Liver (tissue), 9 donors: ENCODE measurements around the gene GPR146. TPM values are rescaled to one million over a fixed set of nuclear protein-coding genes. Genes with fewer than 3 reads are reported as not detected.

Experiments used
- DNase-seq: peaks from one replicate; pipeline ENCODE4 v3.0.0-alpha.2; 2017; ENCODE audit warnings: low spot score
- H3K27ac ChIP-seq, 2 donors: one replicate each; pipeline ENCODE4 v1.7.0; 2013; ENCODE audit warnings: inconsistent platforms in 2 of 2, low read length in 2 of 2, control low read depth in 1 of 2, low read depth in 1 of 2, mild to moderate bottlenecking in 1 of 2
- H3K27me3 ChIP-seq, 4 donors: one replicate each; pipeline versions ENCODE4 v1.6.1 to v1.7.0; 2013; ENCODE audit warnings: low read length in 3 of 4, inconsistent platforms in 1 of 4, mild to moderate bottlenecking in 1 of 4, moderate library complexity in 1 of 4; ENCODE audit not compliant: control insufficient read depth in 4 of 4, insufficient read depth in 4 of 4
- H3K36me3 ChIP-seq, 4 donors: one replicate each; pipeline versions ENCODE4 v1.6.1 to v1.7.0; 2013; ENCODE audit warnings: low read length in 3 of 4, mild to moderate bottlenecking in 3 of 4, low read depth in 1 of 4, moderate library complexity in 1 of 4; ENCODE audit not compliant: control insufficient read depth in 4 of 4, insufficient read depth in 3 of 4
- H3K4me1 ChIP-seq, 4 donors: one replicate each; pipeline versions ENCODE4 v1.6.1 to v1.7.0; 2013; ENCODE audit warnings: low read length in 3 of 4, mild to moderate bottlenecking in 3 of 4, moderate library complexity in 1 of 4; ENCODE audit not compliant: control insufficient read depth in 4 of 4, insufficient read depth in 4 of 4
- H3K4me3 ChIP-seq, 3 donors: one replicate each; pipeline versions ENCODE4 v1.6.1 to v1.7.0; 2013; ENCODE audit warnings: low read length in 3 of 3, control low read depth in 1 of 3, low read depth in 1 of 3, mild to moderate bottlenecking in 1 of 3
- H3K9ac ChIP-seq, 2 donors: one replicate each; pipeline ENCODE4 v1.7.0; 2013; ENCODE audit warnings: low read length in 2 of 2, mild to moderate bottlenecking in 2 of 2, moderate library complexity in 2 of 2, control low read depth in 1 of 2, low read depth in 1 of 2
- H3K9me3 ChIP-seq, 4 donors: one replicate each; pipeline versions ENCODE4 v1.6.1 to v1.7.0; 2013; ENCODE audit warnings: low read length in 3 of 4; ENCODE audit not compliant: control insufficient read depth in 4 of 4
- EGR1 ChIP-seq, 2 donors: IDR thresholded peaks; 2 replicates each; pipeline ENCODE4 v1.6.1; 2016 to 2018; ENCODE audit warnings: antibody characterized with exemption in 2 of 2, low read depth in 2 of 2
- FOXA1 ChIP-seq: IDR thresholded peaks from 2 replicates; pipeline ENCODE4 v1.6.1; 2016; ENCODE audit warnings: antibody characterized with exemption
- FOXA2 ChIP-seq: IDR thresholded peaks from 2 replicates; pipeline ENCODE4 v1.6.1; 2016; ENCODE audit warnings: antibody characterized with exemption
- GABPA ChIP-seq, 2 donors: IDR thresholded peaks in 1 of 2; conservative IDR thresholded peaks in 1 of 2; 2 replicates each; pipeline ENCODE4 v1.6.1; 2016; ENCODE audit warnings: antibody characterized with exemption in 2 of 2, mild to moderate bottlenecking in 1 of 2, moderate library complexity in 1 of 2
- HNF4A ChIP-seq, 2 donors: conservative IDR thresholded peaks; 2 replicates each; pipeline ENCODE4 v1.6.1; 2016; ENCODE audit warnings: antibody characterized with exemption in 2 of 2, mild to moderate bottlenecking in 2 of 2
- HNF4G ChIP-seq: IDR thresholded peaks from 2 replicates; pipeline ENCODE4 v1.6.1; 2016; ENCODE audit warnings: antibody characterized with exemption
- JUND ChIP-seq, 2 donors: IDR thresholded peaks; 2 replicates each; pipeline ENCODE4 v1.6.1; 2016; ENCODE audit warnings: antibody characterized with exemption in 2 of 2
- NR2F2 ChIP-seq: IDR thresholded peaks from 2 replicates; pipeline ENCODE4 v1.6.1; 2016; ENCODE audit warnings: antibody characterized with exemption
- RAD21 ChIP-seq, 2 donors: IDR thresholded peaks; 2 replicates each; pipeline ENCODE4 v1.6.1; 2016; ENCODE audit warnings: antibody characterized with exemption in 2 of 2, mild to moderate bottlenecking in 2 of 2
- REST ChIP-seq: IDR thresholded peaks from 2 replicates; pipeline ENCODE4 v1.6.1; 2016; ENCODE audit warnings: antibody characterized with exemption, mild to moderate bottlenecking
- RXRA ChIP-seq, 2 donors: IDR thresholded peaks; 2 replicates each; pipeline ENCODE4 v1.6.1; 2017 to 2018; ENCODE audit warnings: antibody characterized with exemption in 2 of 2, mild to moderate bottlenecking in 1 of 2
- SP1 ChIP-seq: IDR thresholded peaks from 2 replicates; pipeline ENCODE4 v1.6.1; 2018; ENCODE audit warnings: antibody characterized with exemption, mild to moderate bottlenecking
- TAF1 ChIP-seq: conservative IDR thresholded peaks from 2 replicates; pipeline ENCODE4 v1.6.1; 2016; ENCODE audit warnings: antibody characterized with exemption, mild to moderate bottlenecking
- YY1 ChIP-seq: IDR thresholded peaks from 2 replicates; pipeline ENCODE4 v1.6.1; 2016; ENCODE audit warnings: antibody characterized with exemption, mild to moderate bottlenecking
- ZBTB33 ChIP-seq: IDR thresholded peaks from 2 replicates; pipeline ENCODE4 v1.6.1; 2016; ENCODE audit warnings: antibody characterized with exemption
- WGBS: extraction: QIAGEN DNeasy Blood & Tissue Kit; methylation state at CpG from one replicate; pipeline ENCODE4 v1.1.7; 2013; 5-methylcytosine and 5-hydroxymethylcytosine counted together
- polyA plus RNA-seq, 2 donors: library from polyadenylated mRNA; stranded (reverse) in 1 of 2; unstranded in 1 of 2; fragments of 200-250 nt in 1 of 2; fragments of >200 nt in 1 of 2; fragmentation: Nextera tagmentation in 1 of 2; extraction: Ambion mirVana in 1 of 2; gene quantifications; one replicate each; pipeline versions ENCODE4 v1.2.1 to v1.2.3, GENCODE V29; 2013 to 2015
- total RNA-seq, 2 donors: library from RNA; depleted of rRNA; stranded (reverse); fragments of >200 nt; gene quantifications; one replicate each; pipeline ENCODE4 v1.2.3, GENCODE V29; 2014
- TF ChIP-seq, protein P1 (sequence below): IDR thresholded peaks from 2 replicates; pipeline ENCODE4 v1.6.1; 2016; ENCODE audit warnings: antibody characterized with exemption
- TF ChIP-seq, protein P2 (sequence below): IDR thresholded peaks from 2 replicates; pipeline ENCODE4 v1.6.1; 2016; ENCODE audit warnings: antibody characterized with exemption
- TF ChIP-seq, protein P3 (sequence below): fragments of 150-350 bp; IDR thresholded peaks from 2 replicates; pipeline ENCODE4 v1.5.1; 2017; ENCODE audit warnings: improper control_type of control experiment, low read depth, low read length; ENCODE audit not compliant: missing input control
- donor health status: healthy.
- donor health status: healthy.
- donor health status: healthy.
- donor health status: healthy.
- donor health status: healthy.

GPR146 gene
- total and polyA plus RNA-seq, 4 donors, result 15.5 to 33.5 (median 26.7) TPM

DNA sequence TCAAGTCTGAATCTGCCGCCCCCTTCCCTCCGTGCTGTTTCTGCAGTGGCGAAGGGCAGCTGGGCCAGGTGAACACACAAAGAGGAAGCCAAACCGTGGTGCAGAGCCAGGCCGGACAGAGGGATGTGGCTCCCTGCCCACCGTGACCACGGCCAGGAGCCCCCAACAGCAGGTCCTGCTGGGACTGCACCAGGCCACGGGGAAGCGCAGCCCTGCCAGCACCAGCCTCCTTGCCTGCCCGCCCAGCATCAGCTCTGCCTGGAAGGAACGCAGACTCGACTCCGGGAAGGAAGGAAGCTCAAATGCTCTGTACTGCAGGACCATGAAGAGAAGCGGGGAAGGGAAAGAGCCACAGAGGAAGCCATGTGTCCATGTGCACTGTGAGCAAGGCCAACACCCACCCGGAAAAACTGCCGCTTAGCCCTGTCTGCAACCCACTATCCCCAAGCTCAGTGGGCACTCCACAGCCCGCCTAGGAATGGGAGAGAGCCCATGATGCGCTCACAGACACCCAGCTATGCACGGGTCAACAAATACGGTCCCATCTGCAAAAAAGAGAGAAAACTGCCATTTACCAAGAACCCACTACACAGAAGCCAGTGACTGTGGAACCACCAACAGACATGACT is 62.6 kb downstream of the GPR146 start:
- TF ChIP-seq NR2F2 (no peak), ZBTB33 (no peak), SP1 (no peak), TAF1 (no peak), YY1 (no peak), RAD21 (IDR thresholded peaks at IDR 0.05) (no peak), REST (no peak), RXRA (IDR thresholded peaks at IDR 0.05) (no peak), JUND (IDR thresholded peaks at IDR 0.05) (no peak), EGR1 (IDR thresholded peaks at IDR 0.05; ENCODE audit: low read depth in 2 of 2) (no peak), GABPA (IDR thresholded peaks at IDR 0.05 in 1 of 2, conservative IDR thresholded peaks at IDR 0.05 in 1 of 2) (no peak), FOXA2 (no peak), HNF4G (no peak), FOXA1 (no peak), HNF4A (conservative IDR thresholded peaks at IDR 0.05) (no peak)
- TF ChIP-seq, protein P1, sequence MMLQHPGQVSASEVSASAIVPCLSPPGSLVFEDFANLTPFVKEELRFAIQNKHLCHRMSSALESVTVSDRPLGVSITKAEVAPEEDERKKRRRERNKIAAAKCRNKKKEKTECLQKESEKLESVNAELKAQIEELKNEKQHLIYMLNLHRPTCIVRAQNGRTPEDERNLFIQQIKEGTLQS, result no peak
- TF ChIP-seq, protein P2, sequence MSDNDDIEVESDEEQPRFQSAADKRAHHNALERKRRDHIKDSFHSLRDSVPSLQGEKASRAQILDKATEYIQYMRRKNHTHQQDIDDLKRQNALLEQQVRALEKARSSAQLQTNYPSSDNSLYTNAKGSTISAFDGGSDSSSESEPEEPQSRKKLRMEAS, result no peak
- TF ChIP-seq, protein P3, sequence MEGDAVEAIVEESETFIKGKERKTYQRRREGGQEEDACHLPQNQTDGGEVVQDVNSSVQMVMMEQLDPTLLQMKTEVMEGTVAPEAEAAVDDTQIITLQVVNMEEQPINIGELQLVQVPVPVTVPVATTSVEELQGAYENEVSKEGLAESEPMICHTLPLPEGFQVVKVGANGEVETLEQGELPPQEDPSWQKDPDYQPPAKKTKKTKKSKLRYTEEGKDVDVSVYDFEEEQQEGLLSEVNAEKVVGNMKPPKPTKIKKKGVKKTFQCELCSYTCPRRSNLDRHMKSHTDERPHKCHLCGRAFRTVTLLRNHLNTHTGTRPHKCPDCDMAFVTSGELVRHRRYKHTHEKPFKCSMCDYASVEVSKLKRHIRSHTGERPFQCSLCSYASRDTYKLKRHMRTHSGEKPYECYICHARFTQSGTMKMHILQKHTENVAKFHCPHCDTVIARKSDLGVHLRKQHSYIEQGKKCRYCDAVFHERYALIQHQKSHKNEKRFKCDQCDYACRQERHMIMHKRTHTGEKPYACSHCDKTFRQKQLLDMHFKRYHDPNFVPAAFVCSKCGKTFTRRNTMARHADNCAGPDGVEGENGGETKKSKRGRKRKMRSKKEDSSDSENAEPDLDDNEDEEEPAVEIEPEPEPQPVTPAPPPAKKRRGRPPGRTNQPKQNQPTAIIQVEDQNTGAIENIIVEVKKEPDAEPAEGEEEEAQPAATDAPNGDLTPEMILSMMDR, result no peak
- no peak overlapping the region for H3K9ac ChIP-seq
- 79% methylated on average over 20 of the region's 20 CpGs for WGBS
- no peak overlapping the region for H3K27ac ChIP-seq
- no peaks in the 10 kb centered on the region for H3K9me3 ChIP-seq
- H3K36me3 ChIP-seq, result no peaks in the 10 kb centered on the region
- H3K4me1 ChIP-seq, result peaks cover 9 to 21% (median 12%) of the 10 kb centered on the region in 4 donors
- no peak for DNase-seq
- H3K27me3 ChIP-seq, result no peaks in the 10 kb centered on the region
- no peak overlapping the region for H3K4me3 ChIP-seq
